PFSK-1 (cell line): ENCODE data around the gene SLC5A3.

ENCODE experiments used
- FOXP2 ChIP-seq: optimal IDR thresholded peaks from 2 replicates; pipeline ENCODE3; 2011; ENCODE audit warnings: borderline replicate concordance, control low read depth, inconsistent platforms; ENCODE audit not compliant: insufficient read depth; ENCODE audit errors: extremely low read length, extremely low read depth
- POLR2AphosphoS5 ChIP-seq: IDR thresholded peaks from 2 replicates; pipeline ENCODE4 v1.6.1; 2012; ENCODE audit warnings: low read depth, mild to moderate bottlenecking, control low read depth, low read length, moderate library complexity
- SIN3A ChIP-seq: IDR thresholded peaks from 2 replicates; pipeline ENCODE4 v1.6.1; 2012; ENCODE audit warnings: mild to moderate bottlenecking, low read length, moderate library complexity, borderline replicate concordance; ENCODE audit not compliant: insufficient read depth
- TAF1 ChIP-seq: IDR thresholded peaks from 2 replicates; pipeline ENCODE4 v1.6.1; 2012; ENCODE audit warnings: low read length, control low read depth, borderline replicate concordance; ENCODE audit not compliant: insufficient read depth
- TF ChIP-seq, protein P1 (sequence below), 2 experiments: IDR thresholded peaks; 2 replicates each; pipeline versions ENCODE4 v1.6.1 to v1.8.0; 2011 to 2012; ENCODE audit warnings: low read depth in 2 of 2, low read length in 2 of 2, control low read depth in 1 of 2, inconsistent platforms in 1 of 2, mild to moderate bottlenecking in 1 of 2, moderate library complexity in 1 of 2; ENCODE audit not compliant: insufficient read depth in 1 of 2

The SLC5A3 gene

DNA sequence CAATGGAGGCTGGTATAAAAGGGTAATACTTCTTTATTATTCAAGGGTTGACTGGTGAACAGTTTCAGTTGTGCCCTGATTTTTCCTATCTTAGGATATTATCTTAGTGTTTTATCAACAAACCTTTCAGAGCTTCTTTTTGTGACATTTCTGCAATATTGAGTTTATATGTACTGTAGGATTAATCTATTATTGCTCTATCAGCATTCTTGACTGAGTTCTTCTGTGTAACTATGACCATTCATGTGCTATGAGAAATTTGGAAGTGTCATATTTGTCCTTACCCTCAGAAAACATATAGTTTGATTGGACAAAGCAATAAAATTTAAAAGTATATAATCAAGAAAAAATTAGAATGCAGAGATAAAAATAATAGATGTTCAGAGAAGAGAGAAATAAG, 25.5 kb upstream of the SLC5A3 start:
- TF ChIP-seq TAF1 = no peak
- TF ChIP-seq FOXP2 = no peak
- TF ChIP-seq, protein P1, sequence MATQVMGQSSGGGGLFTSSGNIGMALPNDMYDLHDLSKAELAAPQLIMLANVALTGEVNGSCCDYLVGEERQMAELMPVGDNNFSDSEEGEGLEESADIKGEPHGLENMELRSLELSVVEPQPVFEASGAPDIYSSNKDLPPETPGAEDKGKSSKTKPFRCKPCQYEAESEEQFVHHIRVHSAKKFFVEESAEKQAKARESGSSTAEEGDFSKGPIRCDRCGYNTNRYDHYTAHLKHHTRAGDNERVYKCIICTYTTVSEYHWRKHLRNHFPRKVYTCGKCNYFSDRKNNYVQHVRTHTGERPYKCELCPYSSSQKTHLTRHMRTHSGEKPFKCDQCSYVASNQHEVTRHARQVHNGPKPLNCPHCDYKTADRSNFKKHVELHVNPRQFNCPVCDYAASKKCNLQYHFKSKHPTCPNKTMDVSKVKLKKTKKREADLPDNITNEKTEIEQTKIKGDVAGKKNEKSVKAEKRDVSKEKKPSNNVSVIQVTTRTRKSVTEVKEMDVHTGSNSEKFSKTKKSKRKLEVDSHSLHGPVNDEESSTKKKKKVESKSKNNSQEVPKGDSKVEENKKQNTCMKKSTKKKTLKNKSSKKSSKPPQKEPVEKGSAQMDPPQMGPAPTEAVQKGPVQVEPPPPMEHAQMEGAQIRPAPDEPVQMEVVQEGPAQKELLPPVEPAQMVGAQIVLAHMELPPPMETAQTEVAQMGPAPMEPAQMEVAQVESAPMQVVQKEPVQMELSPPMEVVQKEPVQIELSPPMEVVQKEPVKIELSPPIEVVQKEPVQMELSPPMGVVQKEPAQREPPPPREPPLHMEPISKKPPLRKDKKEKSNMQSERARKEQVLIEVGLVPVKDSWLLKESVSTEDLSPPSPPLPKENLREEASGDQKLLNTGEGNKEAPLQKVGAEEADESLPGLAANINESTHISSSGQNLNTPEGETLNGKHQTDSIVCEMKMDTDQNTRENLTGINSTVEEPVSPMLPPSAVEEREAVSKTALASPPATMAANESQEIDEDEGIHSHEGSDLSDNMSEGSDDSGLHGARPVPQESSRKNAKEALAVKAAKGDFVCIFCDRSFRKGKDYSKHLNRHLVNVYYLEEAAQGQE (IDR thresholded peaks at IDR 0.05; ENCODE audit: insufficient read depth in 1 of 2, low read depth in 2 of 2, low read length in 2 of 2) = no peak
- TF ChIP-seq POLR2AphosphoS5 = no peak
- no peak for TF ChIP-seq SIN3A

DNA sequence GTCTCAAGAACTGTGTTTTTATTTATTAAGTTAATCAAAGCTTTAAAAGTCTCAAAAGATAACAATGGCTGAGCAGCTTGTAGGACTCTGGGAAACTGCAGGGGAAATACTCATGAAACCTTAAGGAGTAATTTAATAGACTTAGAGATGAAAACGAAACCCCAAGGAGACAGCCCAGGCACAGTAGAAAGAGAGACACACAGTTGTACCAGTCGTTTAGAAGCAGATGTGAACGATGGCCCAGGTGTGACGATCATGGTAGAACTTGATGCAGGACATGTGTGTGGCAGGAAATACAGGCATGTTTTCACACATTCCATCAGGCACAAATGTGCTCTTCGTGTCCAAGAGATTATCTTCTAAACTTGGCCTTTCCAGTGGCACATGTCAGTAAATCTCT, 21.2 kb upstream of the SLC5A3 start:
- TF ChIP-seq FOXP2 (no peak), POLR2AphosphoS5 (no peak), SIN3A (no peak), TAF1 (no peak)
- TF ChIP-seq, protein P1 (IDR thresholded peaks at IDR 0.05; ENCODE audit: insufficient read depth in 1 of 2, low read depth in 2 of 2, low read length in 2 of 2) = no peak

DNA sequence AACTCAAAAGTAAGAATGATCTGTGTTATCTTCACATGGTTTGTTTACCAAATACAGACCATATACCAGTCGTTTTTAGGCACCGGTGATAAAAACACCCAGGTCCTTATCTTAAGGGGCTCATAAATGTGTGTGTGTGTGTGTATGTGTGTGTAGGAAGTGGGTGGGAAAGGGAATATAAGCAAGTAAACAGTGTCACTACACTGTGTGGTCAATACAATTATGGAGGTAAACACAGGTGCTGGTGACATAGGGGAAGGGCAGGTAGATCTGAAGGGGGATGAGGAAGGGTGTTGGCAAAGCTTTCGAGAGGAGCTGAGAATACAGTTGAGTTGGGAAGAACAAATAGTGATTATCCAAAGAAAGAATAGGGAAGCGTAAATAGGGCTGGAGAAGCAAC, 19.1 kb upstream of the SLC5A3 start:
- no peak for TF ChIP-seq SIN3A
- no peak for TF ChIP-seq TAF1
- TF ChIP-seq POLR2AphosphoS5 = no peak
- TF ChIP-seq FOXP2 = no peak

DNA sequence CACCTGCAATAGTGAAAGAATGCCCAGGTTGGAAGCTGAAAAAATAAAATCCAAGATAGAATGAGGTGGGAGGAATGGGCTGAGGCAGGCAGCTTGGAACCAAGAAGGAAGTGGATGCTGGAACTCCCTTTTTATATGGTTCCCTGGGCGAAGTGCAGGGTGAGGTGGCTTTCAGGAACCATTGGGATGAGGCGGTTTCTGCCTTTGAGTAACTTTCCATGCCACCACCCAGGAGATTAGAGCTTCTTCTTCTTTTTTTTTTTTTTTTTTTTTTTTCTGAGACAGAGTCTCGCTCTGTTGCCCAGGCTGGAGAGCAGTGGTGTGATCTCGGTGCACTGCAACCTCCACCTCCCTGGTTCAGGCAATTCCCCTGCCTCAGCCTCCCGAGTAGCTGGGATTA, 17.8 kb upstream of the SLC5A3 start:
- TF ChIP-seq SIN3A = no peak
- TF ChIP-seq, protein P1 (IDR thresholded peaks at IDR 0.05; ENCODE audit: insufficient read depth in 1 of 2, low read depth in 2 of 2, low read length in 2 of 2) = no peak
- no peak for TF ChIP-seq FOXP2
- TF ChIP-seq POLR2AphosphoS5 = no peak
- no peak for TF ChIP-seq TAF1

DNA sequence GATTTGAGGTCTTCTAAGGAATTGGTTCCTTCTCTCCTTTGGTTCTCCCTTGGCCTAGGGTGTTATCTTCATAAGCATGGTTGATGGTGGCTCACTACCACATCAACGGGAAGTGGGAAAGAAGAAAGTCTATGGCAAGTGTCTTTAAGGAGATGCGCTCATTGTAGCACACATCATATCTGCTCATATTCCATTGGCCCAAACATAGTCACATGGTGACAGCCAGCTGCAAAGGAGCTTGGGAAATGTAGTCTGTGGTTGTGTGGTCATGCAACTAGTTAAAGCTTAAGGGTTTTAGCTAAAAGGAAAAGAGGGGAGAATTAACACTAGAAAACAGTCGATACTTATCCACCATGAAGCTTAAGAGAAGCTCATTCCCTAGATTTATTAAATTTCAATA, 11.4 kb upstream of the SLC5A3 start:
- TF ChIP-seq TAF1 = no peak
- no peak for TF ChIP-seq SIN3A
- TF ChIP-seq, protein P1 (IDR thresholded peaks at IDR 0.05; ENCODE audit: insufficient read depth in 1 of 2, low read depth in 2 of 2, low read length in 2 of 2) = no peak
- no peak for TF ChIP-seq POLR2AphosphoS5
- TF ChIP-seq FOXP2 = no peak
